HepG2 (cell line): ENCODE measurements around the gene FNDC3B. TPM values are rescaled to one million over a fixed set of nuclear protein-coding genes. Genes with fewer than 3 reads are reported as not detected.

Experiments used
- ATF5 ChIP-seq: sonication (generic); formaldehyde crosslinking; IDR thresholded peaks from 2 replicates; pipeline ENCODE4 v1.4.0; 2020; ENCODE audit warnings: mild to moderate bottlenecking, low read depth, missing genetic modification reagents
- ATF6 ChIP-seq: sonication (generic); formaldehyde crosslinking; conservative IDR thresholded peaks from 2 replicates; pipeline ENCODE4 v1.4.0; 2020; ENCODE audit warnings: missing genetic modification reagents
- CCAR2 ChIP-seq: fragments of 200-400 bp; formaldehyde crosslinking; optimal IDR thresholded peaks from 2 replicates; pipeline ENCODE3; 2018; ENCODE audit warnings: low read depth, mild to moderate bottlenecking, low read length, moderate library complexity
- CEBPZ ChIP-seq: IDR thresholded peaks from 2 replicates; pipeline ENCODE4 v1.6.1; 2012; ENCODE audit warnings: low read length, improper control_type of control experiment
- E2F5 ChIP-seq: sonication (generic); formaldehyde crosslinking; conservative IDR thresholded peaks from 2 replicates; pipeline ENCODE4 v1.4.0; 2020; ENCODE audit warnings: missing genetic modification reagents
- ERF ChIP-seq: IDR thresholded peaks from 2 replicates; pipeline ENCODE4 v1.6.1; 2018; ENCODE audit warnings: missing biosample characterization, missing genetic modification reagents
- MAFG ChIP-seq: sonication (generic); formaldehyde crosslinking; IDR thresholded peaks from 2 replicates; pipeline ENCODE4 v1.5.1; 2020; ENCODE audit warnings: mild to moderate bottlenecking, missing genetic modification reagents
- MIER2 ChIP-seq: IDR thresholded peaks from 2 replicates; pipeline ENCODE4 v1.6.1; 2016; ENCODE audit warnings: missing biosample characterization, missing genetic modification reagents
- POLR2G ChIP-seq: fragments of 200-400 bp; formaldehyde crosslinking; IDR thresholded peaks from 2 replicates; pipeline ENCODE4 v1.6.1; 2018; ENCODE audit warnings: mild to moderate bottlenecking, low read depth, low read length, moderate library complexity
- RFXANK ChIP-seq: IDR thresholded peaks from 2 replicates; pipeline ENCODE4 v1.6.1; 2016
- SP5 ChIP-seq: IDR thresholded peaks from 2 replicates; pipeline ENCODE4 v1.6.1; 2016; ENCODE audit warnings: low read depth, borderline replicate concordance
- TBP ChIP-seq: sonication (generic); formaldehyde crosslinking; IDR thresholded peaks from 2 replicates; pipeline ENCODE4 v1.5.0; 2020; ENCODE audit warnings: missing genetic modification reagents
- TCF7 ChIP-seq: sonication (generic); IDR thresholded peaks from 2 replicates; pipeline ENCODE4 v1.6.1; 2016; ENCODE audit warnings: antibody characterized with exemption, low read depth
- ZNF350 ChIP-seq: sonication (generic); formaldehyde crosslinking; IDR thresholded peaks from 2 replicates; pipeline ENCODE4 v1.4.0; 2020; ENCODE audit warnings: mild to moderate bottlenecking, low read depth, missing genetic modification reagents, borderline replicate concordance
- ZNF557 ChIP-seq: sonication (generic); formaldehyde crosslinking; IDR thresholded peaks from 2 replicates; pipeline ENCODE4 v1.4.0; 2020; ENCODE audit warnings: missing genetic modification reagents
- ZNF644 ChIP-seq: IDR thresholded peaks from 2 replicates; pipeline ENCODE4 v1.6.1; 2016; ENCODE audit warnings: low read depth
- ZNF781 ChIP-seq: sonication (generic); formaldehyde crosslinking; IDR thresholded peaks from 2 replicates; pipeline ENCODE4 v1.5.1; 2020; ENCODE audit warnings: borderline replicate concordance, mild to moderate bottlenecking, missing genetic modification reagents; ENCODE audit errors: not compliant biosample characterization
- ZSCAN29 ChIP-seq: sonication (generic); formaldehyde crosslinking; conservative IDR thresholded peaks from 2 replicates; pipeline ENCODE4 v1.4.0; 2020; ENCODE audit warnings: mild to moderate bottlenecking, missing genetic modification reagents
- polyA plus RNA-seq, 8 experiments: library from polyadenylated mRNA; depleted of rRNA in 3 of 8; stranded (reverse) in 7 of 8; unstranded in 1 of 8; fragments of >200 nt; fragmentation: Illumina TruSeq in 4 of 8; extraction: Trizol in 4 of 8; gene quantifications; 2 replicates each; pipeline versions ENCODE4 v1.2.1 to v1.2.3, GENCODE V29; 2011 to 2016; ENCODE audit warnings: low read depth in 4 of 8, missing spikeins in 1 of 8, mixed read lengths in 1 of 8; ENCODE audit not compliant: insufficient read depth in 1 of 8
- total RNA-seq, 5 experiments: library from RNA; depleted of rRNA; stranded (reverse); fragments of >200 nt; fragmentation: Illumina TruSeq; extraction: Trizol; gene quantifications; 2 replicates each; pipeline ENCODE4 v1.2.3, GENCODE V29; 2016; ENCODE audit warnings: low read depth in 1 of 5
- TF ChIP-seq, protein P1 (sequence below): sonication (generic); formaldehyde crosslinking; IDR thresholded peaks from 2 replicates; pipeline ENCODE4 v1.5.1; 2020; ENCODE audit warnings: missing genetic modification reagents, mild to moderate bottlenecking, borderline replicate concordance
- TF ChIP-seq, protein P2 (sequence below): sonication (generic); formaldehyde crosslinking; IDR thresholded peaks from 2 replicates; pipeline ENCODE4 v1.4.0; 2020; ENCODE audit warnings: missing genetic modification reagents, borderline replicate concordance

FNDC3B gene
- total and polyA plus RNA-seq, 2 of the 13 experiments (the other 11 are each of a cell fraction or from before 2014, with no cell fraction given) = 74.8 to 103 TPM

- no peak for TF ChIP-seq E2F5
- TF ChIP-seq CEBPZ = no peak
- TF ChIP-seq ZSCAN29 (CRISPR knock-in tag) = no peak
- TF ChIP-seq, protein P1, sequence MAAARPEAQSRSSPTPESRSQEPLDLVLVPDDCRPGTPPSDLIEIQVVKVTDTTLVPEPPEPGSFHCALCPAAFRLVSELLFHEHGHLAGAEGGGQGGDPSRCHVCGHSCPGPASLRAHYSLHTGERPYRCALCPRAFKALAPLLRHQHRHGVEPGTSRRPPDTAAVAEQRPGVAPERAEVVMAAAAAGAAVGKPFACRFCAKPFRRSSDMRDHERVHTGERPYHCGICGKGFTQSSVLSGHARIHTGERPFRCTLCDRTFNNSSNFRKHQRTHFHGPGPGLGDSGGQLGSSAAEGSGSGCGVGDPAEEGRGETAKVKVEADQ (CRISPR knock-in tag) = no peak
- TF ChIP-seq CCAR2 = no peak
- peak; percentile 90 for TF ChIP-seq TCF7
- no peak for TF ChIP-seq ZNF781 (CRISPR knock-in tag)
- no peak for TF ChIP-seq ZNF557 (CRISPR knock-in tag)
- TF ChIP-seq ZNF350 (CRISPR knock-in tag) = no peak
- TF ChIP-seq ZNF644 (CRISPR knock-in tag) = no peak
- no peak for TF ChIP-seq MAFG (CRISPR knock-in tag)
- no peak for TF ChIP-seq ATF6 (CRISPR knock-in tag)
- TF ChIP-seq ATF5 (CRISPR knock-in tag) = no peak
- TF ChIP-seq SP5 (CRISPR knock-in tag) = no peak
- peak; percentile 92 for TF ChIP-seq ERF
- TF ChIP-seq RFXANK (CRISPR knock-in tag) = no peak
- no peak for TF ChIP-seq POLR2G
- TF ChIP-seq, protein P2, sequence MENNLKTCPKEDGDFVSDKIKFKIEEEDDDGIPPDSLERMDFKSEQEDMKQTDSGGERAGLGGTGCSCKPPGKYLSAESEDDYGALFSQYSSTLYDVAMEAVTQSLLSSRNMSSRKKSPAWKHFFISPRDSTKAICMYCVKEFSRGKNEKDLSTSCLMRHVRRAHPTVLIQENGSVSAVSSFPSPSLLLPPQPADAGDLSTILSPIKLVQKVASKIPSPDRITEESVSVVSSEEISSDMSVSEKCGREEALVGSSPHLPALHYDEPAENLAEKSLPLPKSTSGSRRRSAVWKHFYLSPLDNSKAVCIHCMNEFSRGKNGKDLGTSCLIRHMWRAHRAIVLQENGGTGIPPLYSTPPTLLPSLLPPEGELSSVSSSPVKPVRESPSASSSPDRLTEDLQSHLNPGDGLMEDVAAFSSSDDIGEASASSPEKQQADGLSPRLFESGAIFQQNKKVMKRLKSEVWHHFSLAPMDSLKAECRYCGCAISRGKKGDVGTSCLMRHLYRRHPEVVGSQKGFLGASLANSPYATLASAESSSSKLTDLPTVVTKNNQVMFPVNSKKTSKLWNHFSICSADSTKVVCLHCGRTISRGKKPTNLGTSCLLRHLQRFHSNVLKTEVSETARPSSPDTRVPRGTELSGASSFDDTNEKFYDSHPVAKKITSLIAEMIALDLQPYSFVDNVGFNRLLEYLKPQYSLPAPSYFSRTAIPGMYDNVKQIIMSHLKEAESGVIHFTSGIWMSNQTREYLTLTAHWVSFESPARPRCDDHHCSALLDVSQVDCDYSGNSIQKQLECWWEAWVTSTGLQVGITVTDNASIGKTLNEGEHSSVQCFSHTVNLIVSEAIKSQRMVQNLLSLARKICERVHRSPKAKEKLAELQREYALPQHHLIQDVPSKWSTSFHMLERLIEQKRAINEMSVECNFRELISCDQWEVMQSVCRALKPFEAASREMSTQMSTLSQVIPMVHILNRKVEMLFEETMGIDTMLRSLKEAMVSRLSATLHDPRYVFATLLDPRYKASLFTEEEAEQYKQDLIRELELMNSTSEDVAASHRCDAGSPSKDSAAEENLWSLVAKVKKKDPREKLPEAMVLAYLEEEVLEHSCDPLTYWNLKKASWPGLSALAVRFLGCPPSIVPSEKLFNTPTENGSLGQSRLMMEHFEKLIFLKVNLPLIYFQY (CRISPR knock-in tag) = no peak
- no peak for TF ChIP-seq TBP (CRISPR knock-in tag)
- no peak; the same call in 1 of the 2 replicates for TF ChIP-seq MIER2 (CRISPR knock-in tag)
These were observed 22.4 kb downstream of the FNDC3B start (continued) for GRCh38 chr3:172061724-172062184.
